SK-N-SH (cell line): ENCODE measurements around the gene TRIM5. TPM values are rescaled to one million over a fixed set of nuclear protein-coding genes. Genes with fewer than 3 reads are reported as not detected.
"Not testable (repeated sequence)": the region's sequence is repeated elsewhere in the genome, so short reads cannot be mapped to it uniquely, and the experiment has no call there.

Source experiments
- CTCF ChIA-PET: fragments of 300-600, 350-600 bp; formaldehyde crosslinking; extraction: SDS; loops from one replicate; lab custom pipeline; 2021; lab: Yijun Ruan, JAX
- POLR2A ChIA-PET: fragments of 350-600 bp; sonication (Branson Sonifier 250); formaldehyde crosslinking; extraction: SDS; loops from one replicate; lab custom pipeline; 2020; ENCODE audit warnings: antibody characterized with exemption, inconsistent platforms; lab: Yijun Ruan, JAX
- DNase-seq: peaks from one replicate; pipeline ENCODE4 v3.0.0; 2012
- H2AFZ ChIP-seq: fragments of 200-600 bp; sonication (generic); 2 replicates; pipeline ENCODE4 v1.8.1; 2016; ENCODE audit warnings: antibody characterized with exemption, mild to moderate bottlenecking, low read depth
- H3F3A ChIP-seq: fragments of 200-600 bp; sonication (generic); replicated peaks from 2 replicates; pipeline ENCODE3; 2016; ENCODE audit warnings: antibody characterized with exemption, mild to moderate bottlenecking; ENCODE audit not compliant: insufficient read depth
- H3K27ac ChIP-seq, 2 experiments: fragments of 200-500 bp in 1 of 2; fragments of 200-600 bp in 1 of 2; sonication (Bioruptor generic) in 1 of 2; sonication (generic), shearing (Covaris generic) in 1 of 2; 2 replicates each; pipeline versions ENCODE4 v1.5.1 to v1.6.1; 2014 to 2016; ENCODE audit warnings: low read depth in 2 of 2, inconsistent platforms in 1 of 2, low read length in 1 of 2, mild to moderate bottlenecking in 1 of 2, mixed read lengths in 1 of 2
- H3K27me3 ChIP-seq: fragments of 200-600 bp; sonication (generic), shearing (Covaris generic); 2 replicates; pipeline ENCODE4 v1.6.1; 2016; ENCODE audit warnings: mixed run types; ENCODE audit not compliant: insufficient read depth
- H3K36me3 ChIP-seq, 2 experiments: fragments of 200-500 bp in 1 of 2; fragments of 200-600 bp in 1 of 2; sonication (Bioruptor generic) in 1 of 2; sonication (generic) in 1 of 2; replicated peaks in 1 of 2; 2 replicates each; pipeline versions ENCODE3 to v1.5.1; 2014 to 2016; ENCODE audit warnings: low read length in 1 of 2, mild to moderate bottlenecking in 1 of 2; ENCODE audit not compliant: insufficient read depth in 2 of 2, control insufficient read depth in 1 of 2
- H3K4me1 ChIP-seq, 2 experiments: fragments of 200-500 bp in 1 of 2; fragments of 200-600 bp in 1 of 2; sonication (Bioruptor generic) in 1 of 2; sonication (generic), shearing (Covaris generic) in 1 of 2; 2 replicates each; pipeline versions ENCODE4 v1.5.1 to v1.6.1; 2014 to 2016; ENCODE audit warnings: low read depth in 1 of 2, low read length in 1 of 2, mixed run types in 1 of 2; ENCODE audit not compliant: insufficient read depth in 2 of 2, control insufficient read depth in 1 of 2
- H3K4me2 ChIP-seq: fragments of 200-600 bp; sonication (generic), shearing (Covaris generic); 2 replicates; pipeline ENCODE4 v1.6.1; 2017; ENCODE audit warnings: mixed run types
- H3K4me3 ChIP-seq, 2 experiments: fragments of 200-500 bp in 1 of 2; fragments of 200-600 bp in 1 of 2; sonication (Bioruptor generic) in 1 of 2; sonication (generic), shearing (Covaris generic) in 1 of 2; 2 replicates each; pipeline versions ENCODE4 v1.5.1 to v1.8.1; 2014 to 2016; ENCODE audit warnings: low read depth in 2 of 2, inconsistent platforms in 1 of 2, low read length in 1 of 2, mild to moderate bottlenecking in 1 of 2, mixed read lengths in 1 of 2, moderate library complexity in 1 of 2
- H3K79me2 ChIP-seq: fragments of 200-600 bp; sonication (generic); 2 replicates; pipeline ENCODE4 v1.8.1; 2017; ENCODE audit warnings: mild to moderate bottlenecking; ENCODE audit not compliant: insufficient read depth
- H3K9ac ChIP-seq: fragments of 200-600 bp; sonication (generic); 2 replicates; pipeline ENCODE4 v1.6.1; 2017; ENCODE audit warnings: mixed run types
- H3K9me2 ChIP-seq: fragments of 200-600 bp; sonication (generic); 2 replicates; pipeline ENCODE4 v1.6.1; 2017; ENCODE audit warnings: mixed run types
- H3K9me3 ChIP-seq: fragments of 200-600 bp; sonication (generic); 2 replicates; pipeline ENCODE4 v1.6.1; 2017; ENCODE audit warnings: mixed run types, mild to moderate bottlenecking, moderate library complexity
- H4K20me1 ChIP-seq: fragments of 200-600 bp; sonication (generic); 2 replicates; pipeline ENCODE4 v1.6.1; 2017; ENCODE audit warnings: mild to moderate bottlenecking, mixed run types; ENCODE audit not compliant: insufficient read depth
- EP300 ChIP-seq, 2 experiments: IDR thresholded peaks; 2 replicates each; pipeline versions ENCODE4 v1.4.0 to v1.6.1; 2012; ENCODE audit warnings: borderline replicate concordance in 1 of 2, low read depth in 1 of 2, low read length in 1 of 2
- FOXJ3 ChIP-seq: sonication (generic); formaldehyde crosslinking; IDR thresholded peaks from 2 replicates; pipeline ENCODE4 v1.5.1; 2020; ENCODE audit warnings: mild to moderate bottlenecking, missing genetic modification reagents
- FOXM1 ChIP-seq: IDR thresholded peaks from 2 replicates; pipeline ENCODE4 v1.4.0; 2012; ENCODE audit warnings: low read depth, mild to moderate bottlenecking
- GABPA ChIP-seq: IDR thresholded peaks from 2 replicates; pipeline ENCODE4 v1.4.0; 2012; ENCODE audit warnings: low read depth, mild to moderate bottlenecking
- JUND ChIP-seq: IDR thresholded peaks from 2 replicates; pipeline ENCODE4 v1.4.0; 2012
- MEF2A ChIP-seq: IDR thresholded peaks from 2 replicates; pipeline ENCODE4 v1.4.0; 2012; ENCODE audit warnings: low read depth, borderline replicate concordance
- RFX5 ChIP-seq: IDR thresholded peaks from 2 replicates; pipeline ENCODE4 v1.6.1; 2012; ENCODE audit warnings: mild to moderate bottlenecking, improper control_type of control experiment, low read length
- TEAD4 ChIP-seq: IDR thresholded peaks from 2 replicates; pipeline ENCODE4 v1.4.0; 2012; ENCODE audit warnings: mild to moderate bottlenecking, borderline replicate concordance; ENCODE audit not compliant: insufficient read depth
- USF2 ChIP-seq: fragments of 150-350 bp; IDR thresholded peaks from 2 replicates; pipeline ENCODE4 v1.6.1; 2017; ENCODE audit warnings: antibody characterized with exemption, low read length, low read depth, borderline replicate concordance
- WGBS: methylation state at CpG from one replicate; pipeline ENCODE4 v1.1.6; 2017; ENCODE audit warnings: low lambda C conversion rate; 5-methylcytosine and 5-hydroxymethylcytosine counted together
- polyA plus RNA-seq, 3 experiments: library from polyadenylated mRNA; depleted of rRNA; stranded (reverse); fragments of >200 nt; gene quantifications; 2 replicates each; pipeline ENCODE4 v1.2.3, GENCODE V29; 2012

Gene TRIM5
- polyA plus RNA-seq, 1 of the 3 experiments (the other 2 are of a cell fraction), result 22.9 TPM

GRCh38 chr11:5658318-5658717 lies 26.6 kb downstream of the TRIM5 start:
- Histone ChIP-seq H3F3A (no peaks in the 10 kb centered on the region), H3K27me3 (no peaks in the 10 kb centered on the region), H4K20me1 (no peaks in the 10 kb centered on the region), H3K27ac (no peak overlapping the region), H2AFZ (no peak overlapping the region), H3K4me3 (no peak overlapping the region), H3K4me1 (no peaks in the 10 kb centered on the region), H3K79me2 (no peaks in the 10 kb centered on the region), H3K36me3 (peaks cover 0 to 12% of the 10 kb centered on the region in 2 experiments), H3K9me2 (no peaks in the 10 kb centered on the region), H3K9ac (no peak overlapping the region), H3K4me2 (no peak overlapping the region), H3K9me3 (no peaks in the 10 kb centered on the region)
- WGBS, result 15% methylated on average over 5 of the region's 5 CpGs
- CTCF ChIA-PET, result no interaction called here
- no peak for DNase-seq
- POLR2A ChIA-PET, result no interaction called here
- TF ChIP-seq EP300 (IDR thresholded peaks at IDR 0.05; ENCODE audit: borderline replicate concordance in 1 of 2, low read depth in 1 of 2, low read length in 1 of 2) (no peak), JUND (no peak), TEAD4 (no peak)
- TF ChIP-seq, all 33 proteins: peak for 0

GRCh38 chr11:5656956-5657355 lies 27.9 kb downstream of the TRIM5 start:
- H3K4me3 ChIP-seq, H3K4me2 ChIP-seq, H3K4me1 ChIP-seq, H3F3A ChIP-seq, CTCF ChIA-PET, H3K9ac ChIP-seq, H3K36me3 ChIP-seq, H3K79me2 ChIP-seq, H3K27me3 ChIP-seq, DNase-seq, H3K27ac ChIP-seq, H2AFZ ChIP-seq, H4K20me1 ChIP-seq, POLR2A ChIA-PET, H3K9me3 ChIP-seq, H3K9me2 ChIP-seq: not testable (repeated sequence)
- WGBS, result 0% methylated on average over 2 of the region's 2 CpGs

- Histone ChIP-seq H3K4me3 (no peak overlapping the region), H3K36me3 (no peaks in the 10 kb centered on the region), H3K9ac (no peak overlapping the region), H3K4me1 (no peaks in the 10 kb centered on the region), H3K4me2 (no peak overlapping the region), H3K9me3 (no peaks in the 10 kb centered on the region), H2AFZ (no peak overlapping the region), H3K27me3 (no peaks in the 10 kb centered on the region), H3F3A (no peaks in the 10 kb centered on the region), H4K20me1 (no peaks in the 10 kb centered on the region), H3K79me2 (no peaks in the 10 kb centered on the region), H3K27ac (no peak overlapping the region), H3K9me2 (no peaks in the 10 kb centered on the region)
- TF ChIP-seq USF2 (no peak), FOXJ3 (CRISPR knock-in tag) (no peak), RFX5 (no peak), FOXM1 (no peak), GABPA (no peak), MEF2A (no peak)
- ChIA-PET CTCF (interaction anchor here (0.6 kb wide), 1 partner anchor 70 kb away, joined by 4 read pairs; no protein-coding TSS in a partner anchor), POLR2A (no interaction called here)
- 13% methylated on average over 4 of the region's 4 CpGs for WGBS
- no peak for DNase-seq
These were observed 29.4 kb downstream of the TRIM5 start for GRCh38 chr11:5655474-5655873.
